ENCODE data around the gene LRRC34.

The LRRC34 gene, protein sequence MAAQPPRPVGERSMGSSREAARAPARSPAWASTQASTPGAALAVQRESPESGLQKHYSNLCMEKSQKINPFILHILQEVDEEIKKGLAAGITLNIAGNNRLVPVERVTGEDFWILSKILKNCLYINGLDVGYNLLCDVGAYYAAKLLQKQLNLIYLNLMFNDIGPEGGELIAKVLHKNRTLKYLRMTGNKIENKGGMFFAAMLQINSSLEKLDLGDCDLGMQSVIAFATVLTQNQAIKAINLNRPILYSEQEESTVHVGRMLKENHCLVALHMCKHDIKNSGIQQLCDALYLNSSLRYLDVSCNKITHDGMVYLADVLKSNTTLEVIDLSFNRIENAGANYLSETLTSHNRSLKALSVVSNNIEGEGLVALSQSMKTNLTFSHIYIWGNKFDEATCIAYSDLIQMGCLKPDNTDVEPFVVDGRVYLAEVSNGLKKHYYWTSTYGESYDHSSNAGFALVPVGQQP

DNA sequence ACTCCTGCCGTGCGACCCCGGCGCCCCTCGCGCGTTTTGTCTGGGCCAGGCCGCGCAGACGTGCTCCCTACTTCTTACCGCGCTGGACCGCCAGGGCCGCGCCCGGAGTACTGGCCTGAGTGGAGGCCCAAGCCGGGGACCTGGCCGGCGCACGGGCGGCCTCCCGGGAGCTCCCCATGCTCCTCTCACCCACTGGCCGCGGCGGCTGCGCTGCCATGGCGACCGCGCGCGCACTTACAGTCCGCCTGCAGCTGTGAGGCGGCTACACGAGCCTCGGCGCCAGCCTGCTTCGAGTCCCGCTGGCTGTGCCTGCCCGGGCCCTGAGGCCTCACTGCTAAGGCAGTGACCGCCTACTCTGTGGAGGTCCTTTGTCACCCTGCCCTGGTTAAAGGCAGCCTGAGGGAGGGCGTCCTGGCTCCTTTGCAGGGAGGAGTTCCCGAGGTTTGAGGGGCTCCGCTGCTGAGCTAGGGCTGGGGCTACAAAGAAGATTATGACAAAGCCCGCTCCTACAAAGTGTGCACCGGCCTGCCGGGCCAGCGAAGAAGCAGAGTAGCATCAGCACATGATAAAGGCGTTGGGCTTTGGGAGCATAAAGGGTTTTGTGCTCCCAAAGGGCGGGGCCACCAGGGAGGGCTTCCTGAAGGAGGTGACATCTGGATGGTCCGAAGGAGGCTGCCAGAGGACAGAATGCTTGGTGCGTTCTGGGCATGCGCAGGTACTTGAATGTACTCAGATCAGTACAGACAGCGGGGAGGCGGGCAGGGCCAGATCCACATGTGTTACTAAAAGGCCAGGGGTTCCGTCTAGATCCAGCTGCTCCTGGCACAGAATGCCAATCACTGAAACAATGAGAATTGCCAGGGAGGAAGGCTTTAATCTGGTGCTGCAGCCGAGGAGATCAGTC, at the start of gene LRRC34, which contains the start of gene LRRIQ4:
LRRC34 (minus strand) TSS at position 573 of the 904 bp plus-strand sequence; CDS start at position 217, 356 bp downstream.
LRRIQ4 (plus strand) TSS at position 539 of the 904 bp plus-strand sequence. CDS start 9,052 bp downstream, outside the sequence.
- peak; percentile 5 to 54 (median 37) for DNase-seq

DNA sequence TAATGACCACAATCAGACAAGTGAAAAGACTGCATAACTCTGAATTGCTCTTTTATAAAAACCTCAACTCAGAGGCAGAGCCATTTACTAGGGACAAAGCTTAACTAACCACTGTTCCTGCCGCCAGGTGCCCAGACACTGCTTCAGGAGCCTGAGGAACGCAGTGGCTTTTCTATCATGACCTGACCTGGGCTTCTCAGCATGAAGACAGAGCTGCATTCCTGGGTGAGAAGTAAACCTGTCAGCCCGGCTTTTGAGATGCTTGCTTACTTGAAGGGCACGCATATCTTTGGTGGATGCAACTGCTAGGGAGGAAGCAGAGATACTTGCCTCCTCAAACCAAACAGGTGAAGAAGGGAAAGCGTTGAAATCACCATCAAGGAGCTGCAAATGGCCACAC, 49.2 kb upstream of the LRRC34 start:
- DNase-seq, result no peak

DNA sequence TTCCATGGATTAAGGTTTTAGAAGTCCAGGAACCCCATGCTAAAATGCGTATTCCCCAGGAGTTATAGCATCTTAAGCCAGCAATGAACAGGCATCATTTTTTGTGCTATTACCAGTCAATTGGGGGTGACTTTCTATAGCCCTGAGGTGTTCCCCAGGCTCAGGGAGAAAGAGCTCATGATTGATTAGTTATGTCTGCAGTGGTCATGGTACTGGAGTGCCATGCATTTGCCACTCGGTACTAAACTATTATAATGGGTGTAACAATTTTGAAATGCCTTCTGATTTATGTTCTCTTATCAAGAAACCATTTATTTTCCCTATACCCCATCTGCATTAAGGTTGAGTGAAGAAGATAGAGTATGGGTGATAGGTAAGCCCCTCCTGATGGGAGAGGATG, 45.1 kb upstream of the LRRC34 start:
- DNase-seq, result no peak

DNA sequence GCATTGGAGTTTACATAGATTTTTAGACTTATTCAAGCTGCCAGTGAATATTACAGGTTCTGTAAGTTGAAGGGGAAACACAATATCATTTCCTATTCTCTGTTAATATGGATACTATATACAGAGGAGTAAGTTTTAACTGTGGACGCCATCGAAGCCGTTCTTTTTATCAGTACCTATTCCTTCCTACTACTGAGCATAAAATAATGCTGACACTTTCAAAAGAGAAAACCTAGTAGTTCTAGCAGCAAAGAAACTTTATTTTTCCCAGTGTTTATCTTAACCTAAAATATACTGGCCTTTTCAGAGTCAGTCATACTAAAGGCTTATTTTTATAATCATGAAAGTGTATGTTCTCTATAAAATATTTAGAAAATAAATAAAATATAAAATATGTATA, 42.8 kb upstream of the LRRC34 start:
- DNase-seq, result no peak

DNA sequence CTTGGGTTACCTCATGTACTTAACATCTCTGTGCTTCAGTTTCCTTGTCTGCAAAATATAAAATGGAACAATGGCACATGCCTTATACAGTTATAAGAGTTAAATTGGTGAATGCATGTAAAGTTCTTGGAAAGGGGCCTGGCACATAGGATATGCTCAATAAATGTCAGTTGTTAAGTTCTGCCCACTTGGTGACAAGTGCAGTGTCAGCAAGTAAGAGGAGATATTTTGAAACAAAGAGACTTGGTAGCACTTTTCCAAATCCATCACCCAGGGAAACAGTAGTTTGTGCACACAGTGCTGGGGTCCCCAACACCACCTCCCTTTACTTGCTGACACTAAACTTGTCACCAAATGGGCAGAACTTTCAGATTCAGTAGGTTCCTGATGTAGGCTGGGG, 37.9 kb upstream of the LRRC34 start:
- DNase-seq, result no peak

DNA sequence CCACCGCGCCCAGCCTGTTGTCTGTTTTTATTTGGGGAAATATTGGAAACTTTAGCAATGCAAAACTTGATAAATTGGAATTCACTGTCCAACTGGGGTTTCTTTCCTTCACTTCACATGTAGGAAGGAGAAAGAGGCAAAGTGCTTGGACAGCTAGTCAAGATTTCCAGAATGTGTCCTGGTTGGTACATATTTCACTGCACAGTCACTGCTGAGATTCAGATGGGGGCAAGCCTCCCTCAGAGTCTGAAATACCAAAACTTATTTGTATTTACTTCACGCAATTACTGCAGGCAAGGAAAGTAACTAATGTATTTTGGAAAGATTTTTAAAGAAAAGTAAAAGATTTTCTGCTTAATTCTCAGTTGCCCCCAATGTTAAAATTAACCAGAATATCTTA, 36.0 kb upstream of the LRRC34 start:
- DNase-seq, result no peak

DNA sequence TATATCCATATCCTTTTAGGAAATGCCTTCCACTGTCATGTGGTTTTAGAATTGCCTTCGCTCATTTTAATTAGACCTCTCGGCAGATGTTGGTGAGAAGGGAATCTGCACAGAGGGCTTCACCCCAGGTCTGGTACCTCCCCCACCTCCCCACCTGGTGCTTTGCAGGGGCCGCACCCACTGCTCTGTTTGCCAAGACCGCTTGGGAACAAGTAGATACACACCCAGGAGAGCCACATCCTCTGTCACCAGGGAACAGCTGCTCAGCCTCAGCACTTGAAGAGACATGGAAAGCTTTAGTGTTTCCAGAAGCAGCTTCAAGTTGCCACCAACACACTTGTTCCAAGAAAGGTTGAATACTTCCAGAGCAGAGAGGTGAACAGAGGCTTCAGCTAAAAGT, 35.2 kb upstream of the LRRC34 start:
- no peak for DNase-seq

DNA sequence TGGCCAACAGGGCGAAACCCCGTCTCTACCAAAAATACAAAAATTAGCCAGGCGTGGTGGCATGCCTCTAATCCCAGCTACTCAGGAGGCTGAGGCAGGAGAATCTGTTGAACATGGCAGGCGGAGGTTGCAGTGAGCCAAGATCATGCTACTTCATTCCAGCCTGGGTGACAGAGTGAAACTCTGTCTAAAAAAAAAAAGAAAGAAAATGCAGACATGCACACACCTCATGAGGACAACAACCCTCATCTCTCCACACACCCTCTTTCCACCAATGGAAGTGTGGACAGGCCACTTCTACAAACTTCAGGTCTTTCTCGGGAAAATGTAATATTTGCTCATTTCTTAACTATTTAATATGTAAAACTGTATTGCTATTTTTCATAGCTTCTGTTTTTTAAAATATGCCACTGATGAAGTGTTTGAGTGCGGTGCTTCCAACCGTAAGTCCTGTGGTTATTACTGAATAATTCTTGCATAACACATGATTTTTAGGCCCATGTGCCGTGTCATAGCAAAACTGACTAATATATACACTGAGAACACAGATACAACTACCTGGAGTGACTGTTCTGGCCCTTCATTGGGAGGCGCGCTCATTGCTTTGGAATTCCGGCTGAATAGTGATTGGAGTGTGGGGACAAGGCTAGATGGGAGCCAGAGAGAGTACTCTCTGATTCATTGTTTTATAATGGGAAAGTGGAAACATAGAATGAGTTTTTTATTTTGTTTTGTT, 33.9 kb upstream of the LRRC34 start:
- no peak for DNase-seq

DNA sequence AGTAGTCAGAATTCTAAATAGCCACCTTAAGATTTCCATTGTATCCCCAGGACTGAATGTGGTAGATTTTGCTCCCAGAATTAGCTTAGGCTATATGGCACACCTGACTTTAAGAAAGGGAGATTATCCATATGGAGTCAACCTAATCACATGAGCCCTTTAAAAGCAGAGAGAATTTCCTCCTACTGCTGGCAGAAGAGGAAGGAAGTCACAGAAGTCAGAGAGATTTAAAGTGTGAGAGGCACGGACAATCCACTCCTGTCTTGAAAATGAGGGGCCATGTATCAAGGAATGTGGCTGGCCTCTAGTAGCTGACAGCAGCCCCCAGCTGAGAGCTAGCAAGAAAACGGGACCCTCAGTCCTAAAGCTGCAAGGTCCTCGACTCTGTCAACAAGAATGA, 30.3 kb upstream of the LRRC34 start:
- no peak for DNase-seq

DNA sequence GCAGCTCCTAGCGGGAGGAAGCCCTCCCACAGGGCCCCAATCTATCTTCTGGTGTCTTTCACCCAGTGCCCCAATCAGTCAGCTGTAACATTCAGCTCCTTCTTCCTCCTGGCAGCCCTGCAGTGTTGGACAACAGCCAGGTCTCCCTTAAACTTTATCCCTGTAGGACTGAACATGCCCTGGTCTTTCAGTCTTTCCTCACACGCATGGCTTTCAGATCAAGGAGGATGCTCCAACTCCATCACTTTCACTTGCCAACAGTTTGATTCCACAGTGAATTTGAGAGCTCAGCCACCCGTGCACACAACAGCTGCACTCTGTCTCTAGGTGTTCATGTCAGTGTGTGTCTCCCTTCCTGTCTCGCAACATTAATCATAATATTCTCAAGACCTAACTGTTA, 28.5 kb upstream of the LRRC34 start:
- DNase-seq, result no peak

DNA sequence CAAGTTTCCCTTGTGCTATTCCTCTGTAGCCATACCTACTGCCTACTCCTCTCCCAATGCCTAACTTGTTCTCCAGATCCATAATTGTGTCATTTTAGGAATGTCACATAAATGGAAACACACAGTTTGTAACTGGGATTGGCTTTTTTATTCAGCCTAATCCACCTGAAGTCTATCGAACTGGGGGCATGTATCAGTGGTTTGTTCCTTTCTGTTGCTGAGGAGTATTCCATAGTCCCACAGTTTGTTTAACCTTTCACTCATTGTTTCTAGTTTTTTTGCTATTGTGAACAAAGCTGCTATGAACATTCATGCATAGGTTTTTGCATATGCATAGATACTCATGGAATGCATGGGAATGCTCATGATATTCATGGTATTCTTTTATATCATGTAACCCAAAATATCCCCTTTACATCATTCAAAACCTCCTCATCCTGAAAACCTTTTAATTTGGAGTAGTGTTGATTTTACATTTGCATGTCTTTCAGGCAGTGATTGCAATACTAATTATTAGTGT, 25.9 kb upstream of the LRRC34 start:
- DNase-seq, result no peak

DNA sequence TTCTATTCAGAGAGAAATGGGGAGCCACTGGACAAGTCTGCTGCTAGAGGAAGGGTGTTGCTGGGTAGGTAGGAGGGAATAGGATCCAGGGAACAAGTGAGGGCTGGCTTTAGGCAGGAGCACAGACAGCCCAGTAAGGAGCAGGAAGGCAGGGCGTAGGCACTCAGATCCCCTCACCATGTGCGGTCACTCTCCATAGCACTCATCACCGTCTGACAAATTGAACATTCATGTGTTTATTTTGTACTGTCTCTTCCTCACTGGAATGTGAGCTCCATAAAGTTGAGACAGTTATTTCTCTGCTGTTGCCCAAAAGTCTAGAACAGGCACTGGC, 24.2 kb upstream of the LRRC34 start:
- no peak for DNase-seq

DNA sequence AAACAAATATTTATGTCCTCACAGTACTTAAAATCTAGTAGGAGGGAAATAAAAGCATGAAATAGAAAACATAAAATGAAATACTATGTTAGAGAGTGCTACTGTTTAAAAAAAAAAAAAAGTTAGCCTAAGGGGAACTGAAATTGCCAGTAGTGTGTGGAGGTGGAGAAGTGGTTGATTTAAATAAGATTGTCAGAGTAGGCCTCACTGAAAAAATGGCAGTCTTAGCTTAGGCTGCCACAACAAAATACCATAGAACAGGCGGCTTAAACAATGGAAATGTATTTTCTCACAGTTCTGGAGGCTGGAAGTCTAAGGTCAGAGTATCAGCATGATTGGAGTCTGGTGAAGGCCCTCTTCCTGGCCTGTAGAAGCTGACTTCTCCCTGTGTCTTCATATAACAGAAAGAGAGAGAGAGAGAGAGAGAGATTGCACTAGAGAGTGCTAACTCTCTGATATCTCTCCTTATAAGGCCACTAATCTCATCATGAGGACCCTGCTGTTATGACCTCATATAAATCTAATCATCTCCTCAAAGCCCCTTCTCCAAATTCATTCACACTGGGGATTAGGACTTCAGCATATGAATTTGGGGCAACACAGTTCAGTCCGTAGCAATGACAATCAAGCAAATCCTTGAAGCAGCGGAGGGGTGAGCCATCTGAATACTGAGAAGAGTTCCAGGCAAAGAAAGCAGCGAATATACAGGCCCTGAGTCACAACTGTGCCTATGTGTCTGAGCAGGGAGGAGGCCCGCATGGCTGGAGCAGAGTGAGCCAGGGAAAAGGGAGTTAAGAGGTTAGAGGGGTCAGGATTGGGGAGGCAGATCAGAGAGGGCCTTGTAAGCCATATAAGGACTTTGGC, 23.6 kb upstream of the LRRC34 start:
- DNase-seq, result no peak

DNA sequence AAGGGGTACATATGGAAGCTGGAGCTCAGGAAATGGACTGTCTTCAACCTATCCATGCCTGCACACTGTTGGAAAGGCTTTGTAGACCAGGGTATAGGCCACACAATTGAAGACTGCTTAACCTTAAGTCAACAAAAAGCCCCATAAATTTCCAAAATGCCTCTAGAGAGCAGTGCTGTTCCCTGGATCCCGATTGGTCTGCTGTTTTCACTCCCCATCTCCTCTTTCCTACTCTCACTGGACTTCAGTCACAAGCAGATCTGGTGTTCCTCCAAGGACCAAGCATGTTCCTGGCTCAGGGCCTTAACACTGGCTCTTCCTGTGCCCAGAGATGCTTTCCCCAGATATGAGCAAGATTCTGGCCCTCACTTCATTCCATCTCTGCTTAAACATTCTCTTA, 22.8 kb upstream of the LRRC34 start:
- no peak for DNase-seq

DNA sequence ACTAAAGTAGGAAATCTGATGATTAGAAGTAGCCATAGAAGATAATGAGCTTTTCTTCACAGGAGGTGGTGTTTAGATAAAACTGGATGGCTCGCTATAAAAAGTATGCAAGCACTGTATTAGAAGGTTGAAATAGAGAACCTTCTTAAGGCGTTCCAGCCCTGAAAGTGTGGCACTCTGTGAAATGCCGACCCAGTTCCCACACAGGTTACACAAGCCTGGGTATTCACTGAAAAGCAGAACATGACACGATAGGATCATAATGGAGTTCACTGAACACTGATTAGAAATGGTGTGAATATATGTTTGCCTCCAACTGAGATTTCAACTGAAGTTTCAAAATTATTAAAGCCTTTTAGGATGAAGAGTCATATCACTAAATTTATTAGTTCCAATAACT, 15.0 kb upstream of the LRRC34 start:
- DNase-seq, result no peak

DNA sequence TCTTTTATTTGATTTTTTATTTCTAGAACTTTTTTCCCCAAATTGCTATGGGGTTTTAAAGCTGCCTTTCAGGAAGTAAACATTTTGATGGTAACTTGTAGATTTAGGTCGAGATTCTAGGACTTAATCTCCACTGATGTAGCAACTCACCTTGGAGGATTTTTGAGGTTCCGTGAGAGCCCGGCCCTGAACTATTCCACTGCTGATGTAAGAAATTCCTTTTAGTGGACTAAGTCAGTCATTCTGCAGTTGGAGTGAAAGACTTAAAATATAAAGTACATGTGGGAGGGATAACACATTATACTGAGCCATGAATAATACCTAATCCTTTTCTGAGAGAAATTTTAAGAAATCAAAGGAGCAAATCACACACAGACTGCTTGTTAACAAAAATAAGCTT, 12.6 kb upstream of the LRRC34 start:
- no peak for DNase-seq

DNA sequence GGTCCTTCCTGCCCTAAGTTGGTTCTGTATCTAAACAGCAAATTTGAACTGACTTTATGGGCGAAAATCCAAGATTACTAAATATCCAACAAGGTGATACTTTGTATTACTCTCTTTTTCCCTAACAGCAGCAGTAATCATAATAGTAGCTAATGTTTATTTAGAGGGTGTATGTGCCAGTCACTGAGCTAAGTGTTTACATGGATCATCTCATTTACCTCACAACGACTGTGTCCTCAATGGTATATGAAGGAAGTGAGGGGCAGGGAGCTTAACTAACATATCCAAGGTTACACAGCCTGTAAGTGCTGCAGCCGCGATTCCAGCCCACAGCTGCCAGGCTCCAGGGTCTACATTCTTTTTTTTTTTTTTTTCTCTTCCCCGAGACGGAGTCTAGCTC, 10.3 kb upstream of the LRRC34 start:
- DNase-seq, result no peak

DNA sequence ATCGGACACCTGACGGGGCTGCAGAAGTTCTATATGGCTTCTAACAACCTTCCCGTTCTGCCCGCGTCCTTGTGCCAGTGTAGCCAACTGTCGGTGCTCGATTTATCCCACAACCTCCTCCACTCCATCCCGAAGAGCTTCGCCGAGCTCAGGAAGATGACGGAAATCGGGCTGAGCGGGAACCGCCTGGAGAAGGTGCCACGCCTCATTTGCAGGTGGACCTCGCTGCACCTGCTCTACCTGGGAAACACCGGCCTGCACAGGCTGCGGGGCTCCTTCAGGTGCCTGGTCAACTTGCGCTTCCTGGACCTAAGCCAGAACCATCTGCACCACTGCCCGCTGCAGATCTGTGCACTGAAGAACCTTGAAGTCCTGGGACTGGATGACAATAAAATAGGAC, 9.8 kb upstream of the LRRC34 start:
- DNase-seq, result no peak

DNA sequence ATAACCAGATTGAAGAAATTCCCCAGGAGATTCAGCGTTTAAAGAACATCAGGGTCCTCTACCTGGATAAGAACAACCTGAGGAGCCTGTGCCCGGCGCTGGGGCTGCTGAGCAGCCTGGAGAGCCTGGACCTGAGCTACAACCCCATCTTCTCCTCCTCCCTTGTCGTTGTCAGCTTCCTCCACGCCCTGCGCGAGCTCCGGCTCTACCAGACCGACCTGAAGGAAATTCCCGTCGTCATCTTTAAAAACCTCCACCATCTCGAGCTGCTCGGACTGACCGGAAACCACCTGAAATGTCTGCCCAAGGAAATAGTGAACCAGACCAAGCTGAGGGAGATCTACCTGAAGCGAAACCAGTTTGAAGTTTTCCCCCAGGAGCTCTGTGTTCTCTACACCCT, 9.4 kb upstream of the LRRC34 start:
- DNase-seq, result no peak

DNA sequence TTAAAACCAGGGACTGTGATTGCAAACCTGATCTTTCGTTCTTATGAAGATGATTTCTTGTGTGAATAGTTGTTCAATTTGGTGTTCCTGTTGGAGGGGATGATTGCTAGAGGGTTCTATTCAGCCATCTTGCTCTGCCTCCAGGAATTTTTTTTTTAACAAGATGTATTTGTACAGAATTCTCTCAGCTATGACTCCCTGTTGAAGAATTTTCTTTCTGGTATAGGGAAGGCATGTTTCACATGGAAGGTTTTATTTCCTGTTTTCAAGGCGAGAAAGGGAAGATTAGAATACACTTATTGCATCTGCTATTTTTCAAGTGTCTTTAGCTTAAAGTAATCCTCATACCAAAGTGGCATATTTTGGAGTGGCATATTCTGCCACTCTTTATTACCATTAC, 5.6 kb upstream of the LRRC34 start:
- no peak for DNase-seq

DNA sequence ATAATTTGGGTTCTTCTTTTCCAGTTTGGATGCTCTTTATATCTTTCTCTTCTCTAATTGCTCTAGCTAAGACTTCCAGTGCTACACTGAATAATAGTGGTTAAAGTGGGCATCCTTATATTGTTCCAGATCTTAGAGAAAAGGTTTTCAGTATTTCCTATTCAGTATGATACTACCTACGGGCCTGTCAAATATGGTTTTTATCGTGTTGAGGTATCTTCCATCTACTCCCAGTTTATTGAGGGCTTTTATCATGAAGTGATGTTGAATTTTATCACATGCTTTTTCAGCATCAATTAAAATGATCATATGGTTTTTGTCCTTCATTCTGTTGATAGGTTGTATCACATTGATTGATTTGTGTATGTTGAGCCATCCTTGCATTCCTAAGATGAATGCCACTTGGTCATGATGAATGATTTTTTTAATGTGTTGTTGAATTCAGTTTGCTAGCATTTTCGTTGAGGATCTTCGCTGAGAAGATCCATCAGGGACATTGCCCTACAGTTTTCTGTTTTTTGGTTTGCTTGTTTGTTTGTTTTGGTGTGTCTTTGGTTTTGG, 3.0 kb upstream of the LRRC34 start:
- no peak for DNase-seq

All from activated naive CD4-positive, alpha-beta T cell (primary cell).